OCI-LY3 (cell line): ENCODE measurements around the gene ELMO1.

Source experiments
- EZH2phosphoT487 ChIP-seq: fragments of 200-600 bp; shearing (Covaris generic); IDR thresholded peaks from 2 replicates; pipeline ENCODE4 v1.6.1; 2018; ENCODE audit warnings: antibody characterized with exemption, mixed run types, low read depth
- TF ChIP-seq, protein P1 (sequence below): fragments of 200-600, 300-600 bp; sonication (generic); IDR thresholded peaks from 2 replicates; pipeline ENCODE4 v1.5.1; 2014; ENCODE audit warnings: antibody characterized with exemption, low read length, low read depth

DNA sequence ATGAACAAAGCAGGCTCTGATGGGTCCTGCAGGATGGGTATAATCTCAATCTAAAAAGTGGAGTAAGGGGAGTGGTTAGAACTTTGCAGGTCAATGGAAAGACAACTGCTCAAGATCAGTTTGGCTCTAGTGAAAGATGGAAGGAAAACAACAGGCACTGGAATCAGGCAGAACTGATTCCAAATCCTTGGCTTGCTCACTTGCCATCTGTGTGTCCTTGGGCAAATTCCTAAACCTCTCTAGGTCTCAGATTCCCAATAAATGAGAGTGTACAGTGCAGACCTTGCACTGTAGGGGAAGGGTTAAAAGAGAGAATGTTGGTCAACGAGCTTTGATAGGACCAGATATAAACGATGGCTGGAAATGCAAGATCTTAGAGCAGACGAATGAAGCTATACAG lies 538.3 kb downstream of the ELMO1 start:
- TF ChIP-seq, protein P1, sequence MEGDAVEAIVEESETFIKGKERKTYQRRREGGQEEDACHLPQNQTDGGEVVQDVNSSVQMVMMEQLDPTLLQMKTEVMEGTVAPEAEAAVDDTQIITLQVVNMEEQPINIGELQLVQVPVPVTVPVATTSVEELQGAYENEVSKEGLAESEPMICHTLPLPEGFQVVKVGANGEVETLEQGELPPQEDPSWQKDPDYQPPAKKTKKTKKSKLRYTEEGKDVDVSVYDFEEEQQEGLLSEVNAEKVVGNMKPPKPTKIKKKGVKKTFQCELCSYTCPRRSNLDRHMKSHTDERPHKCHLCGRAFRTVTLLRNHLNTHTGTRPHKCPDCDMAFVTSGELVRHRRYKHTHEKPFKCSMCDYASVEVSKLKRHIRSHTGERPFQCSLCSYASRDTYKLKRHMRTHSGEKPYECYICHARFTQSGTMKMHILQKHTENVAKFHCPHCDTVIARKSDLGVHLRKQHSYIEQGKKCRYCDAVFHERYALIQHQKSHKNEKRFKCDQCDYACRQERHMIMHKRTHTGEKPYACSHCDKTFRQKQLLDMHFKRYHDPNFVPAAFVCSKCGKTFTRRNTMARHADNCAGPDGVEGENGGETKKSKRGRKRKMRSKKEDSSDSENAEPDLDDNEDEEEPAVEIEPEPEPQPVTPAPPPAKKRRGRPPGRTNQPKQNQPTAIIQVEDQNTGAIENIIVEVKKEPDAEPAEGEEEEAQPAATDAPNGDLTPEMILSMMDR, result no peak
- TF ChIP-seq EZH2phosphoT487, result no peak
